HCT116 (cell line): Measurements from ENCODE around the gene SERTAD1. TPM values are rescaled to one million over a fixed set of nuclear protein-coding genes. Genes with fewer than 3 reads are reported as not detected.

Experiments
- ATAC-seq: fragments of 200-7000 bp; cut with Tn5 transposase; 2 replicates; pipeline ENCODE4 v1.9.1; 2020; ENCODE audit warnings: mild to moderate bottlenecking, moderate library complexity
- BruUV-seq: library from RNA; stranded (reverse); fragments of 400-500 nt; replicated peaks from 2 replicates; lab custom pipeline; 2021; lab: Mats Ljungman, UMichigan
- CTCF ChIA-PET: fragments of 300-600 bp; sonication (Branson Sonifier 250); formaldehyde crosslinking; loops from one replicate; lab custom pipeline; 2021; ENCODE audit warnings: antibody characterized with exemption; lab: Charles Lee
- POLR2A ChIA-PET: fragments of 300-600, 350-600 bp; sonication (Branson Sonifier 250); formaldehyde crosslinking; loops from one replicate; lab custom pipeline; 2021; ENCODE audit warnings: antibody characterized with exemption; lab: Charles Lee
- RAD21 ChIA-PET, 2 experiments: fragments of 300-600 bp; sonication (Branson Sonifier 250); formaldehyde crosslinking; loops; one replicate each; lab custom pipeline; 2023; ENCODE audit warnings: low total read pairs in 2 of 2; ENCODE audit not compliant: uncharacterized antibody in 2 of 2, unreplicated experiment in 2 of 2, low non-redundant PET in 1 of 2; lab: Charles Lee
- DNase-seq: peaks from one replicate; pipeline ENCODE4 v3.0.0-alpha.2; 2010; ENCODE audit warnings: low read depth, low spot score
- H2AFZ ChIP-seq: fragments of 200-600 bp; shearing (Covaris generic), sonication (generic); 2 replicates; pipeline ENCODE4 v1.6.1; 2017; ENCODE audit warnings: low read depth, mixed run types, mixed read lengths, antibody characterized with exemption, low read length; ENCODE audit not compliant: poor library complexity, severe bottlenecking
- H3K27ac ChIP-seq: 2 replicates; pipeline ENCODE4 v1.5.1; 2012; ENCODE audit warnings: low read depth, low read length
- H3K27me3 ChIP-seq: fragments of 200-600 bp; sonication (generic); 2 replicates; pipeline ENCODE4 v1.6.1; 2016; ENCODE audit warnings: mixed run types, low read length, mixed read lengths; ENCODE audit not compliant: insufficient read depth
- H3K36me3 ChIP-seq, 2 experiments: fragments of 200-500 bp in 1 of 2; fragments of 200-600 bp in 1 of 2; sonication (Bioruptor generic) in 1 of 2; sonication (generic) in 1 of 2; 2 replicates each; pipeline versions ENCODE4 v1.5.1 to v1.6.1; 2014 to 2016; ENCODE audit warnings: low read length in 2 of 2, inconsistent platforms in 1 of 2, mixed read lengths in 1 of 2, mixed run types in 1 of 2; ENCODE audit not compliant: insufficient read depth in 2 of 2, control insufficient read depth in 1 of 2
- H3K4me1 ChIP-seq, 2 experiments: fragments of 200-600 bp in 1 of 2; sonication (generic) in 1 of 2; 2 replicates each; pipeline versions ENCODE4 v1.5.1 to v1.6.1; 2012 to 2017; ENCODE audit warnings: low read length in 2 of 2, inconsistent platforms in 1 of 2, mild to moderate bottlenecking in 1 of 2, mixed read lengths in 1 of 2, mixed run types in 1 of 2, moderate library complexity in 1 of 2; ENCODE audit not compliant: insufficient read depth in 2 of 2, control insufficient read depth in 1 of 2
- H3K4me2 ChIP-seq: fragments of 200-600 bp; sonication (generic); 2 replicates; pipeline ENCODE4 v1.6.1; 2017; ENCODE audit warnings: mixed run types, low read length, mixed read lengths
- H3K4me3 ChIP-seq, 2 experiments: fragments of 200-600 bp in 1 of 2; sonication (generic) in 1 of 2; replicated peaks in 1 of 2; 2 replicates each; pipeline ENCODE4 v1.5.1; 2011 to 2016; ENCODE audit warnings: low read length in 2 of 2, control low read depth in 1 of 2, low read depth in 1 of 2, mild to moderate bottlenecking in 1 of 2, mixed read lengths in 1 of 2, mixed run types in 1 of 2
- H3K79me2 ChIP-seq: fragments of 200-600 bp; sonication (generic); 2 replicates; pipeline ENCODE4 v1.6.1; 2017; ENCODE audit warnings: mild to moderate bottlenecking, mixed run types, low read length, moderate library complexity, mixed read lengths; ENCODE audit not compliant: insufficient read depth
- H3K9ac ChIP-seq: fragments of 200-600 bp; sonication (generic); 2 replicates; pipeline ENCODE4 v1.6.1; 2016; ENCODE audit warnings: low read length, mixed read lengths
- H3K9me2 ChIP-seq: fragments of 200-600 bp; sonication (generic), shearing (Covaris generic); 2 replicates; pipeline ENCODE4 v1.6.1; 2017; ENCODE audit warnings: mixed run types, mild to moderate bottlenecking, moderate library complexity; ENCODE audit not compliant: insufficient read depth
- H3K9me3 ChIP-seq, 2 experiments: fragments of 200-500 bp in 1 of 2; fragments of 200-600 bp in 1 of 2; sonication (Bioruptor generic) in 1 of 2; sonication (generic) in 1 of 2; 2 replicates each; pipeline ENCODE4 v1.6.1; 2014 to 2017; ENCODE audit warnings: low read length in 2 of 2, mixed read lengths in 2 of 2, inconsistent platforms in 1 of 2, low read depth in 1 of 2, mild to moderate bottlenecking in 1 of 2, mixed run types in 1 of 2, moderate library complexity in 1 of 2; ENCODE audit not compliant: control insufficient read depth in 1 of 2, insufficient read depth in 1 of 2
- H4K20me1 ChIP-seq: fragments of 200-600 bp; sonication (generic), shearing (Covaris generic); 2 replicates; pipeline ENCODE4 v1.6.1; 2017; ENCODE audit warnings: mixed run types, mild to moderate bottlenecking, moderate library complexity; ENCODE audit not compliant: insufficient read depth
- EZH2phosphoT487 ChIP-seq: fragments of 200-600 bp; IDR thresholded peaks from 2 replicates; pipeline ENCODE4 v1.6.1; 2018; ENCODE audit warnings: antibody characterized with exemption, borderline replicate concordance
- MAX ChIP-seq: IDR thresholded peaks from 2 replicates; pipeline ENCODE4 v1.6.1; 2012
- POLR2A ChIP-seq: IDR thresholded peaks from 2 replicates; pipeline ENCODE4 v1.7.0; 2011; ENCODE audit warnings: borderline replicate concordance; ENCODE audit not compliant: insufficient read depth, insufficient read length; ENCODE audit errors: extremely low read depth
- REST ChIP-seq: IDR thresholded peaks from 2 replicates; pipeline ENCODE4 v1.6.1; 2012; ENCODE audit warnings: low read depth
- SRF ChIP-seq: IDR thresholded peaks from 2 replicates; pipeline ENCODE4 v1.6.1; 2012; ENCODE audit warnings: low read depth
- intact Hi-C: fragments of 100-400 bp; cut with micrococcal nuclease; formaldehyde crosslinking; loops from 2 replicates; pipeline ENCODE4 v1.10.0; 2022
- total RNA-seq: library from RNA; stranded (reverse); gene quantifications from one replicate; pipeline ENCODE4 v1.2.1, GENCODE V29; 2021; ENCODE audit not compliant: unreplicated experiment

The SERTAD1 gene
- total RNA-seq, 1 experiment from 2014 or later = 30.3 TPM

- Histone ChIP-seq H3K9me3 (no peaks in the 10 kb centered on the region), H2AFZ (no peak overlapping the region), H3K4me3 (no peak overlapping the region), H3K27me3 (no peaks in the 10 kb centered on the region), H3K27ac (no peak overlapping the region; the same call in 1 of the 2 replicates), H3K9me2 (no peaks in the 10 kb centered on the region), H3K36me3 (no peaks in the 10 kb centered on the region), H3K4me2 (no peak overlapping the region), H3K4me1 (peaks cover 41 to 80% of the 10 kb centered on the region in 2 experiments), H3K9ac (peak overlapping the region; percentile 20; the same call in 1 of the 2 replicates), H4K20me1 (no peaks in the 10 kb centered on the region), H3K79me2 (no peaks in the 10 kb centered on the region)
- ATAC-seq (no peak), DNase-seq (no peak)
- RAD21 ChIA-PET = no interaction called here
- intact Hi-C loops = no loop called here
- BruUV-seq = no TSS peak
- no peak for TF ChIP-seq MAX
- no peak for TF ChIP-seq SRF
- no peak for TF ChIP-seq REST
- TF ChIP-seq POLR2A = no peak
- TF ChIP-seq EZH2phosphoT487 = no peak
- POLR2A ChIA-PET = interaction anchor here (4.7 kb wide), 1 partner anchor 12 kb away, joined by 23 read pairs; the partner anchor contains the start of gene SERTAD1
- CTCF ChIA-PET = no interaction called here
Observed at GRCh38 chr19:40414542-40415535, 11.0 kb downstream of the SERTAD1 start.
